GM21717 (cell line): Measurements from ENCODE around the gene NCR3LG1.

Experiments used
- ATAC-seq: cut with Tn5 transposase; IDR thresholded peaks from one replicate; pipeline ENCODE4 v1.9.1; 2021; ENCODE audit warnings: mild to moderate bottlenecking, moderate library complexity; ENCODE audit not compliant: unreplicated experiment

Gene NCR3LG1

GRCh38 chr11:17391493-17392355 is 40.1 kb downstream of the NCR3LG1 start:
- no peak for ATAC-seq

DNA sequence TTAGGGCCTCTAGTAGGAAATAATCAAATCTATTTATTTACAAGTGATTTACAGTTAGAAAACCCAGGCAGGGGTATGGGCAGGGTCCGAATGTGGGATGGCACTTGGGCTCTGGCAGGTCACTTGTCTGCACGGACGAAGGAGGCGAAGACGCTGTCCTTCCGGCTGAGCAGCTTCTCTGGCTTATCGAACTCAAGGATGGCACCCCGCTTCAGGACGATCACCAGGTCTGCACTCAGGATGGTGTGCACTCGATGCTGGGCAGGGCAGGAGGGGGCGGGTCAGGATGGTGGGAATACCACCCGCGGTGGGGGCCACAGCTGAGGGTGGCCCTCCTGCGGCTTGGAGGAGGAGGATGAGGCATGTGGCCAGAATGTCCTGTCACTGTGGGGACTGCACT is 41.3 kb downstream of the NCR3LG1 start:
- no peak for ATAC-seq

DNA sequence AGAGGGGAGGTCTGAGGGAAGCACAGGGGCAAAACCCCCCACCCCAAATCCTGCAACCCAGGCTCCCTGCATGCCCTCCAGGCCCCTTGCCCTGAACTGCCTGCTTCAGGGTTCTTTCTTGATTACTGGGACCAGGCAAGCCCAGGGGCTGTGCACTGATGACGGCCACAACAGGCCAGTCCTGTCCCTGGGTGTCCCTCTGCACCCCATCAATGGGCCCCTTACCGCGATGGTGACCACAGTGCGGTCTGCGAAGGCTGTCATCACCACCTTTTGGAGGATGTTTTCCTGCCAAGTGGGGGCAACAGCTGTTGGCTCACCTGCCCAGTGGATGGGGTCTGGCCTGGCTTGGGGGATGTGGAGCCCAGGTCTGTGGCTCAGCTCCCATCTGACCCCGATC is 41.9 kb downstream of the NCR3LG1 start:
- no peak for ATAC-seq

GRCh38 chr11:17394743-17395390 is 43.3 kb downstream of the NCR3LG1 start:
- ATAC-seq = no peak

- ATAC-seq = no peak
Observed at GRCh38 chr11:17395554-17395961, 44.0 kb downstream of the NCR3LG1 start.

GRCh38 chr11:17395978-17396377 is 44.4 kb downstream of the NCR3LG1 start:
- no peak for ATAC-seq

DNA sequence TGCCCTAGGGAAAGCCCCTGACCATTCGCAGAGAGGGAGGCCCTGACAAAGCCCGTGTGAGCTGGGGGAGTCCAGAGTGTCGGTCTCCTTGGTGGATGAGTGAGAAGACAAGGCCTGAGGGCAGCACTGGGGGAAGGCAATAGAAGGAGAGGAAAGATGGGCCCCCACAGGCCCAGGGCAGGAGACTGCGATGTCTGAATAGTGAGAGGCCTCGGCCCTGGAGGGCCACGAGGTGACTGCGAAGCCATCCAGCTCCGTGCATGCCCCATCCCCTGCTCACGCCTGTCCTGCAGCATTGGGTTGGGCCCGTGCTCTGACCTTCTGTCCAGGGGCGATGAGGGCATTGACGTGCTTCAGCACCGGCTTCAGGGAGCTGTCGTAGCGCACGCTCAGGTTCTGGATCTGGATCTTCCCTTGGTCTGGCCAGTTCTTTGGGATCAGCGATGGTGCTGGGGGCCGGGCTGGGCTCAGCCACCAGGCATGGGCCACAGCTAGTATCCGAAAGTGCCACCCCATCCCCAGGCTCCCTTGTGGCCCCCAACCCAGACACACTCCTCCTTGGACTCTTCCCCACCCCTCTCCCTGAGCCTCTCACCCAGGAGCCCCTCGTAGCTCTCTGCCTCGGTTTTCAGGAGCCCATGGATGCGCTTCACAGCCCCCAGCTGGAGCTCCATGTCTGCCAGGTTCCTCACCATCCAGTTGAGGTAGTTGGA is 45.2 kb downstream of the NCR3LG1 start:
- ATAC-seq = no peak

DNA sequence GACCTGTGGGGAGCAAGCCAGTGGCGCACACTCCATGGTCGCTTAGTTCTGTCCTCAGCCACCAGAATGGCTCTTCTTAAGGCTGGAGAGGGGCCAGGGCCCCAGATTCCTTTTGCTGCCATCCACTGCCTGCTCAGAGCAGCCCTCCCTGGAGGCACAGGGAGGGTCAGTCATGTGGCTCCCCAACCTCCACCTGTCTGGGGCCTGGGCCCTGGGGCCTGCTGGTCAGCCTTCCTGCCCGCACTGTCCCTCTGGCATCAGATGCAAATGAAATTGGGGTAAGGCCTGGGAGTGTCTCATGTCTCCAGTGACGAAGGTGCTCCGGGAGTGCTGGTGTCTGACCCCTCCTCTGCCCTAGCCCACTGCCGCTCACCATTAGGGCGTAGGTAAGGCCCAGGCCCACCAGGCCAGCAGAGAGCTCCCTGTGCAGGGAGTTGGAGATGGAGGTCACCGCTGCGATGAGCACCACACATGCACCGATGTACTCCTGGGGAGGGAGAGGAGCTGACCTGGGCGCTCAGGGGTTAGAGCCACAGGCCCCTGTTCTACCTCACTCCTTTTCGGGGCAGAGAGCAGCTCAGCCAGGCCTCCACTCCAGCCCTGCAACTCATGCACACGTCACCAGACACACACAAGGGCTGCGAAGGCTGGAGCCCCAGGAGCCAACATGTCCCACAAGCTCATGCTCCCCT is 45.9 kb downstream of the NCR3LG1 start:
- ATAC-seq = no peak

DNA sequence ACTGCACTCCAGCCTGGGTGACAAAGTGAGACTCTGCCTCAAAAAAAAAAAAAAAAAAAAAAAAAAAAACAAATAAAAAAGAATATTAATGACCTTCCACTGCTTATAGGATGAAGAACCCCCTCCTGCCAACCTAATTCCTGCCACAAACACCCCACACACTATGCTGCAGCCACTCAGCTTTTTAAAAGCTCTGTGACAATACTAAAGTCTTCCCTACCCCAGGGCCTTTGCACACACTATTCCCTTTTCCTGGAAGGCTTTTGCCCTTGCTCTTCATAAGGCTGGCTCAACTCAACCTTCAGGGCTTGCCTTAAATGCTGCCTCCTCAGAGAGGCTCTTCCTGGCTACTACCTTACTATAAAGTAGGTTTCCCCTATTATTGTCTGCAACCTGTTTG is 47.6 kb downstream of the NCR3LG1 start:
- no peak for ATAC-seq

DNA sequence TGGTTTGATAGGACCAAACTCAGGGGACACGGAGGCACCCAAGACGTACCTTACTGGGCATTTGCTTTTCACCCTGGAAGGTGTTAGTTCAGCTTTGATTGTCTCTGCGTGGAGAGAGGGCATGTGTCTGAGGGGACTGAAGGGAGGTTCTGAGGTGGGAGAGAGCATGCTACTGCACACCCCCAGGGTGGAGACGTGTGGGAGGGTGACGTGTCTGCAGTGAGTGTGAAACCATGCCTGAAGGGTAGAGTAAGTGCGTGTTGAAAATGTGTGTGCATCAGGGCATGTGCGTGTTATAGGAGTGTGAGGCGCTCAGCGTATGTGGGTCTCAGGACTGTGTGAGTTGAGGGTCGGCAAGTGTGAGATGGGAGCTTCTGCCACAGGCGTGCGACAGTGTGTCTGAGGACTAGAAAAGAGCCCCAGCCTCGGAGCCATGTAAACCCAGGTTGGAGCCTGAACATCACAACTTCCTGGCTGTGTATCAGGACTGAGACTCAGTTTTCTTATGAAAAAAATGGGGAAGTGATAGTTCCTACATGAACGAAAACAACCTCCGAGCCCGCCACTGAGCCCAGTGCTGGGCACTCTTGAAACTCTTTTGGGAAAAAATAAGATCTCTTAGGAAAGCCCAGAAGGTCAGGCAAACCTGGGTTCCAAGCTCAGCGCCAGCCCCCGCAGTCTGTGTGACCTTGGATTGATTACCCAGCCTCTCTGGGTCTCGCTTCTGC is 48.6 kb downstream of the NCR3LG1 start:
- no peak for ATAC-seq

- ATAC-seq = no peak
Observed at GRCh38 chr11:17401316-17401715, 49.7 kb downstream of the NCR3LG1 start.

DNA sequence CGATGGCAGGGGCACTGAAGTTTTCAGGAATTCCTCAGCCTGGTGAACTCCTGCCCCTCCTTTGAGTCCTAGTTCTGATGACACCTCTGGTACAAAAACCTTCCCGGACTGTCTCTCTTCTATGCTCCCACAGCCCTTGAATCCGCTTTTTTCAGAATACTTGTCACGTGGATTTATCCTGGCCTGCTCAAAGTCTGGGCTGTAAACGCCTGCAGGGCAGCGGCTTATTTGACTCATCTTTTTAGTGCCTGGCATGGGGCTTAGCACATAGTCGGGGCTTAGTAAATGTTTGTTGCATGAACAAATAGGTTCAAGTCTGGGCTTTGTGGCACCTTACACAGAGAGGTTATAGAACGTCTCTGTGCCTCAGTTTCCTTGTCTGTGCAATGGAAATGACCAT is 50.2 kb downstream of the NCR3LG1 start:
- no peak for ATAC-seq

GRCh38 chr11:17402486-17402885 is 50.9 kb downstream of the NCR3LG1 start:
- no peak for ATAC-seq

DNA sequence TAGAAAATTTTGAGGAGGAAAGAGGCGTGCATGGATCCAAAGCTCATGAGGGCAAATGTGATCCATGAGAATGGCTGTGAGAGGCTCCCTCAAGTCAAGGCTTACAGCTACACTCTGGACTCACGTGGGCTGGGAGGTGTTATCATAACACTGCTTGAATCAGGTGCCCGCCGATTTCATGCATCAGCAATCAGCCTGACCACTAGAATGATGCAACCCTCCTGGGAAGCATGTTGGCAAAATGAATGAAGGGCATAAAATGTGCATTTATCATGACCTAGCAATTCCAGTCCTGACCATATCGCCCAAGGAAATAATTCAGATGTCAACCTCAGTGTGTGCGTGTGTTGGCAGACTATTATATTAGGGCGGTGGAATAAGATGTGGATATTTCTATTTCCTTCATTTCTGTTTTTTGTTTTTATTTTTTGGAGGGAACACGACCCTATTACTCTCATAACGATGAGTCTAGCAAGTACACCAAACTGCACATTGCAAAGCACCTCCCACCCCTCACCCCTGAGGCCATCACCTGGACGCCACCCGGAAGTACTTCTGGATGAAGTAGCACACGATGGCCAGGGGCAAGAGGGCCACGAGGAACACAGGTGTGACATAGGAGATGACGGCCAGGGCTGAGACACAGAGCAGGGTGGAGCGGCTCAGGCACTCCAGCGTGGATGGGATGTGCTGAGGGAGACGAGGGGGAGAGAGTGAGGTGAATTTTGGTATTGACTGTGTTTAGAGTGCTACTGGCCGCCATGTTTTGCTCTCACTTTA is 52.6 kb downstream of the NCR3LG1 start:
- ATAC-seq = no peak

DNA sequence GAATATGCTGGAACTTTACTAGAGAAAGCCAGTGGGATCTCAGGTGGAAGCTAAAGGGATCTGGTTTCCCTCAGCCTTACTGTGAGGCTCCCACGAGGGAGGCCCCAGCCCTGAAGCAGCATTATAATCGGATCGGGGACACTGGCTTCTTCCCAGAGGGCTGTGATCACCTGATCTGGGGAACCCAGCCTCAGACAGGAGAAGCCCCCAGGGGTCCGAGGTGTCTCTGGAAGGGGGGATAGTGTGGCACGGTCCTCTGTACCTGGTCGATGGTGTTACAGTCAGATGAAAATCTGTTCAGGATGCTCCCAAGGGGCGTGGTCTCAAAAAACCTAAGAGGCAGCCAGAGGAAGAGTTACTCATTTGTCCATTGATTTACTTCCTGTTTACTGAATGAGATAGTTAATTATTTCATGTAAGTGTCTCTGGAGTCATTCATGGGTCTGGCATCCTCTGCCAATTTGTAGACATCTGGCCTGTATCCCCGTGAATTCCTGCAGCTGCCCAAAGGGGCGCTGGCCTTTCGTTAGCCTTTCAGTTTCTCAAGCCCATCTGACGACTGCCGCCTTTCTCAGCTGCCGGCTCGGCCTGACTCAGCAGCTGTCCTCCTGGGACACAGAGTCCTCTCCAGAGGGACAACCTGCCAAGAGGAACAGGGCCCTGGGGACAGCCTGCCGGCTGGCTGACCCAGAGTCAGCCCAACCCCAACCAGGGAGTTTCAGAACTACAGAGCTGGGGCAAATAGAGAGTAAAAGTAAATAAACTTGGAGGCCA is 53.8 kb downstream of the NCR3LG1 start:
- no peak for ATAC-seq

- no peak for ATAC-seq
Observed at GRCh38 chr11:17406082-17406817, 54.6 kb downstream of the NCR3LG1 start.

- no peak for ATAC-seq
Observed at GRCh38 chr11:17406818-17407149, 55.2 kb downstream of the NCR3LG1 start.

DNA sequence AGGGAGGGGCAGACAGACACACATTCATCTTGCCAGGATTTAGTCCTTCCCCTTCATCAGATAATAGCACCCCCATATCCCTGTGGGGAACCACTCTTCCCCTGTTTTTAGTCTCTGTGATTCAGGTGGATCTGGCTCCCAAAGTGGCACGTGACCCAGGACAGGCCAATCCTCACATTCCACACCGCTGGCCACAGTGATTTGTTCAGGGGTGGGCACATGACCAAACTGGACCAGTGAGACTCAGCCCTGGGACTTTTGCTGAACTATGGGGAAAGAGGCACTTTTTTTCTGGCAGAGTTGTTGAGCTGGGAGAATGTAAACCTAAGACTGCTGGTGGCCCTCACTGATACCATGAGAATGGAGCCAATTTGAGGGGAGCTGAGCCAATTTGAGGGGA is 56.0 kb downstream of the NCR3LG1 start:
- no peak for ATAC-seq
